BLaER1 (cell line): ENCODE results near the gene SEC14L1.
A peak's percentile ranks its signal among the peaks of the same experiment; 100 is the strongest.
"Not testable (repeated sequence)": the region's sequence is repeated elsewhere in the genome, so short reads cannot be mapped to it uniquely, and the experiment has no call there.

Source experiments
- H3K27ac ChIP-seq: shearing (Covaris generic); formaldehyde crosslinking; 2 replicates; pipeline ENCODE4 v1.8.1; 2022
- H3K27me3 ChIP-seq: shearing (Covaris generic); formaldehyde crosslinking; 2 replicates; pipeline ENCODE4 v1.8.1; 2022
- H3K36me3 ChIP-seq: shearing (Covaris generic); formaldehyde crosslinking; 2 replicates; pipeline ENCODE4 v1.8.1; 2022
- H3K4me1 ChIP-seq: shearing (Covaris generic); formaldehyde crosslinking; 2 replicates; pipeline ENCODE4 v1.8.1; 2022
- H3K4me2 ChIP-seq: shearing (Covaris generic); formaldehyde crosslinking; 2 replicates; pipeline ENCODE4 v1.8.1; 2022
- H3K4me3 ChIP-seq: shearing (Covaris generic); formaldehyde crosslinking; 2 replicates; pipeline ENCODE4 v1.8.1; 2022
- H3K9ac ChIP-seq: shearing (Covaris generic); formaldehyde crosslinking; 2 replicates; pipeline ENCODE4 v1.8.1; 2022
- H3K9me3 ChIP-seq: shearing (Covaris generic); formaldehyde crosslinking; 2 replicates; pipeline ENCODE4 v1.8.1; 2022
- H4K20me1 ChIP-seq: shearing (Covaris generic); formaldehyde crosslinking; 2 replicates; pipeline ENCODE4 v1.8.1; 2022
- Cebpa-rat ChIP-seq: shearing (Covaris generic); IDR thresholded peaks from 2 replicates; pipeline ENCODE4 v1.8.1; 2022

Gene SEC14L1

DNA sequence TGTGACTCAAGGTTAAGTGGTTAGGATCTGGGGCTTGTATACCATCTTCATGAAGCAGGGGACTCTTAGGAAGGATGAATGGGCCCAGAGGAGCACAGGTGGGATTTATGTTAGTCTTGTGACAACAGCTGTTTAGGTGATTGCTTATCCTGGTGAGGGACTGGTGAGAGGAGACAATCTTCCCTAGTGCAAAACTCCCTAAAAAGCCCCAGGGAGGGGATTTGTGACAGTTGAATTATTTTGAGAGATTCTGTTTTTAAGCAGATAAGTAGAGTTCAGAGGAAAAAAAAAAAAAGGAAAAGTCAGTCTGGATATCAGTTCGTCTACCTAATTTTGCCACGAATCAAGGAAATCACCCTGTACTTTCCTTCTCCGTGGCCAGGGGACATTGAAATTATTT, 35.1 kb upstream of the SEC14L1 start:
- peaks cover 74% of the 10 kb centered on the region for H3K4me1 ChIP-seq
- no peaks in the 10 kb centered on the region for H3K9me3 ChIP-seq
- peak overlapping the region; percentile 4; the same call in 1 of the 2 replicates for H3K4me2 ChIP-seq
- no peak for TF ChIP-seq Cebpa-rat
- no peak overlapping the region for H3K4me3 ChIP-seq
- no peaks in the 10 kb centered on the region; the same call in 1 of the 2 replicates for H3K36me3 ChIP-seq
- no peaks in the 10 kb centered on the region for H3K27me3 ChIP-seq
- H3K9ac ChIP-seq: no peak overlapping the region
- no peaks in the 10 kb centered on the region for H4K20me1 ChIP-seq
- no peak overlapping the region for H3K27ac ChIP-seq

DNA sequence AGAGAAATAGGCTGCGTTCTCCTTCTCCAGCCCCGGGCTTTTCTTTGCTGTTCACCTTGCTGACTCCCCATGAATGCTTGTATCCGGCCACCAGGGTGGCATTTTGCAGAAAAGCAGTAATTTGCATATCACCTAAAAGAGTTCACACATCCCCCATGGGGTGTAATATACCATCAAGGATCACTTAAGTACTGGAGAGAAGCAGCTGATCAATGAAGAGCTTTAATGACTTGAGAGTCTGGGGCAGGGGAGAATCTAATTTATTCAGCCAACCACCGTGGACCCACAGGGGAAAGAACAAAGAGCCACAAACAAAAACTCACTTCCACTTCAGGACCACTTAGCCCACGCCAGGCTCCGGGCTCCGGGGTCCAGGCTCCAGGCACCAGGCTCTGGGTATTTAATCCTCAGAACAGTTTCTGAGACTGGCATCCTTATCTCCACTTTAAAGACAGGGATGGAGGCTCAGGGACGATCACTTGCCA, 33.9 kb upstream of the SEC14L1 start:
- Histone ChIP-seq H3K27ac (no peak overlapping the region), H3K36me3 (no peaks in the 10 kb centered on the region), H3K4me3 (no peak overlapping the region), H3K27me3 (no peaks in the 10 kb centered on the region), H3K4me1 (peaks cover 74% of the 10 kb centered on the region), H3K9ac (no peak overlapping the region), H3K4me2 (peak overlapping the region; percentile 27), H3K9me3 (no peaks in the 10 kb centered on the region), H4K20me1 (no peaks in the 10 kb centered on the region)
- no peak for TF ChIP-seq Cebpa-rat

DNA sequence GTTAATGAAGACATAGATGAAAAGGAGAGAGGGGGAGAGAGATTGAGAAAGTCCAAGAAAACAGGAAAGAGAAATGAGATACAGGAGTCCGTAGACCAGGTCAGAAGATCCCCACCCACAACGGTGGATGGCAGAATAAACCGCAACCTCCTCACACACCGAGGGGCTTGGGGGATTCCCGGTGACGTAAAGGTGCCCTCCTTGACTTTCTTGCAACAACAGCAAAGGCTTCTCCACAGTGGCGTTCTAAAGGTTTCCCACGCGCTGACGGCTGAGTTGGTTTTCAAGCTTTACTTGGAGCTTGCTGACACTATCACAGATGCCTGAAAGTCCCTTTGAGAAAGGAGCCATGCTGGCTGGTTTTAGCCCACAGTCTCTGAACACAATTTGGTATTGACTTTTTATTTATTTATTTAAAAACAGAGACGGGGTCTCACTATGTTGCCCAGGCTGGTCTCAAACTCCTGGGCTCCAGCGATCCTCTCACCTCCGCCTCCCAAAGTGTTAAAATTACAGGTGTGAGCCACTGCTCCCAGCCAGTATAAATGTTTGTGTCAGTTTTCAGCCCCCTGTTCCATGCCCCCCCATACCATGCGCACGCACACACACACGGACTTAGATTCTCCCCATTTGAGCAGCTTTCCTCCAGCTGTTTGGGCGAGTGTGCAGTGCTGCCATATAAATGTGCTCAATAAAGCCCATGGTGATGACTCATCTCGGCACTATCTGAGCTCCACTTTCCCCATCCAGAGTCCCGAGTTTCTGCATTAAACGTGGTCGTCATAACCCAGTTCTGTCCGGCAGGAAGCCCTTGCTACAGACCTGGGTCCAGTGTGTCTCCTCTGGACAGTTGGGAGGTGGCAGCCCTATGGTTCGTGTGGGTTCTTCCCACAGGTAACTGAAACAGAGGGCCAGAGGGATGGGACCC, 33.0 kb upstream of the SEC14L1 start:
- no peak overlapping the region for H3K4me2 ChIP-seq
- no peak overlapping the region for H3K27ac ChIP-seq
- no peak overlapping the region for H3K4me3 ChIP-seq
- H3K9me3 ChIP-seq: no peaks in the 10 kb centered on the region
- no peaks in the 10 kb centered on the region for H4K20me1 ChIP-seq
- no peak overlapping the region for H3K9ac ChIP-seq
- H3K4me1 ChIP-seq: peaks cover 69% of the 10 kb centered on the region
- no peaks in the 10 kb centered on the region for H3K36me3 ChIP-seq
- TF ChIP-seq Cebpa-rat: no peak
- no peaks in the 10 kb centered on the region for H3K27me3 ChIP-seq

DNA sequence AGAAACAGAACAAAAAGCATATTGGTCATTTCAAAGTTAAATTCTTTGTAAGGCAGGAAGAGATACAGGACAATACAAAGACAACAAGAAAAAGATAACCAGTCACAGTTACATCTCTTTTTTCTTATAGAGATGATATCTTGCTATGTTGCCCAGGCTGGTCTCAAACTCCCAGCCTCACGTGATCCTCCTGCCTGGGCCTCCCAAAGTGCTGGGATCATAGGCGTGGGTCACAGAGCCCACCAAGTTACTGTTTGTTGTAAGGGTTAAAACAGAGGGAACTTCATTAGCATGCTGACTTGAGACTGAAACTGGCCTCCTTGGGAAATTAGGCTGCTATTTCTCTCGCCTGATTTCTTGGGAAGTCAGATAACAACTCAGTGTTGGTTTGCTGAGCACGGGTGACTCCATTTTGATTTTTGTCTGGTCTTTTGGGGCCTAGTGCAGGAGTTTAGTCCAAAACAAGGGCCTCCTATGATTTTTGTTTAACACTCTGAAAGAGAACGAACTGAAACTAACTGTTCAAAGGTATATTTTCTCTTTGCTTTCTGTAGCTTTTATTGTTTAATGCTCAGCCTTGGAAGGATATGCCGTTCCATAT, 31.5 kb upstream of the SEC14L1 start:
- Histone ChIP-seq H3K4me1 (peaks cover 62% of the 10 kb centered on the region), H3K4me3 (0 out of 2 replicates have a peak overlapping the region, but pooled peaks have one; percentile 8), H3K9me3 (no peaks in the 10 kb centered on the region), H3K4me2 (peak overlapping the region; percentile 92), H3K9ac (peak overlapping the region; percentile 35; the same call in 1 of the 2 replicates), H3K27me3 (no peaks in the 10 kb centered on the region), H3K36me3 (no peaks in the 10 kb centered on the region), H4K20me1 (no peaks in the 10 kb centered on the region), H3K27ac (peak overlapping the region; percentile 6; the same call in 1 of the 2 replicates)
- TF ChIP-seq Cebpa-rat: no peak

DNA sequence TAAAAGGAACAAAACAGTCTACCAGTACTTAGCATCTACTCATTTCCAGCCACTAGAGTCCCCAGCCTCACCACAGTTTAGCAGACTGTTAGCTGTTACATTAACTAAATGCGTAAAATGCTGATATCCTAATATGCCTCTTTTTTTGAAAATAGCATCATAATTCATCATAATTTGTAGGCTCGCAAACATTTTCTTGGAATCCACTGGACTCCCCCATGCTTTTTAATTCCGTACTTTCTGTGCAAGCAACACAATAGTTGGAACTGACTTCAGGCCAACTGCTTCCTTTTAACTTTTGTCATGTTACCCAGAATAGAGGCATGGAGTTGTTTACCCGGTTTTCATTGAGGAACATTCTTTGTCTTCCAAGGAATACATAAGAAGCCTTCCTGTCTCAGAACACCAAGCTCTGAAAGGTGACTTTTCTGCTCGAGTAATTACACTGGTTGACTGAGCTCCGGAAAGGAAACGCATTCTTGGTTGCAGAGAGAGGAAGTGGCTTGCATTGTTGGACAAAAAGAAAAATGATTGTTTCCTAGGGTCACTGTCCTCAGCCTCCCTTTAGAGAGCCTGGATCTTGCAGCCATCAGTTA, 30.9 kb upstream of the SEC14L1 start:
- Histone ChIP-seq H3K4me1 (peaks cover 62% of the 10 kb centered on the region), H3K9me3 (no peaks in the 10 kb centered on the region), H4K20me1 (no peaks in the 10 kb centered on the region), H3K27ac (peak overlapping the region; percentile 6), H3K36me3 (no peaks in the 10 kb centered on the region), H3K9ac (peak overlapping the region; percentile 35; the same call in 1 of the 2 replicates), H3K4me2 (peak overlapping the region; percentile 92), H3K27me3 (no peaks in the 10 kb centered on the region), H3K4me3 (peak overlapping the region; percentile 8; the same call in 1 of the 2 replicates)
- TF ChIP-seq Cebpa-rat: no peak

DNA sequence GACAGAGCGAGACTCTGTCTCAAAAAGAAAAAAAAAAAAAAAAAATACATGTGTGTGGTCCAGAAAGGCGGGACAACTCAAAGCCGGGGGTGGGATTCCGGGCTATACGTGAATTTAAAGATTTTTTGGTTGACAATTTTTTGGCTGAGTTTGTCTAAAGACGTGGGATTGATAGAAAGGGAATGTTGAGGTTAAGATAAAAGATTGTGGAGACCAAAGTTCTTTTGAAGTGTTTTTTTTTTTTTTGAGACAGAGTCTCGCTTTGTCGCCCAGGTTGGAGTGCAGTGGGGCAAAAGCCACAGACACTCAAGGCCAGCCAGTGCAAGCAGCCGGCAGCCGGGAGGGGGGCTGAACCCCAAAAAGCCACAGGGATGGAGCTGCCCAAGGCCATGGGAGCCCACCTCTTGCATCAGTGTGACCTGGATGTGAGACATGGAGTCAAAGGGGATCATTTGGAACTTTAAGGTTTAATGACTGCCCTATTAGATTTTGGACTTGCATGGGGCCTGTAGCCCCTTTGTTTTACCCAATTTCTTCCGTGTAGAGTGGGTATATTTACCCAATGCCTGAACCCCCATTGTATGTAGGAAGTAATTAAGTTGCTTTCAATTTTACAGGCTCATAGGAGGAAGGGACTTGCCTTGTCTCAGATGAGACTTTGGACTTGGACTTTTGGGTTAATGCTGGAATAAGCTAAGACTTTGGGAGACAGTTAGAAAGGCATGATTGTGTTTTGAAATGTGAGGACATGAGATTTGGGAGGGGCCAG, 29.4 kb upstream of the SEC14L1 start:
- not testable (repeated sequence) for H3K36me3 ChIP-seq, H3K27ac ChIP-seq, H4K20me1 ChIP-seq, H3K4me3 ChIP-seq, H3K9me3 ChIP-seq, H3K27me3 ChIP-seq, H3K9ac ChIP-seq
- peak overlapping the region; percentile 92 for H3K4me2 ChIP-seq
- H3K4me1 ChIP-seq: peaks cover 51% of the 10 kb centered on the region

DNA sequence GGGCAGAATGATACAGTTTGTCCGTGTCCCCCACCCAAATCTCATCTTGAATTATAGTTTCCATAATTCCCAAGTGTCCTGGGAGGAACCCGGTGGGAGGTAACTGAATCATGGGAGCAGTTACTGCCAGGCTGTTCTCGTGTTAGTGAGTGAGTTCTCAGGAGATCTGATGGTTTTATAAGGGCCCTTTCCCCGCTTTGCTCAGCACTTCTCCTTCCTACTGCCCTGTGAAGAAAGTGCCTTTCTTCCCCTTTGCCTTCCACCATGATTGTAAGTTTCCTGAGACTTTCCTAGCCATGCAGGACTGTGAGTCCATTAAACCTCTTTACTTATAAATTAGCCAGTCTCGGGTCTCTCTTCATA, 28.9 kb upstream of the SEC14L1 start:
- H3K4me2 ChIP-seq: peak overlapping the region; percentile 92
- TF ChIP-seq Cebpa-rat: no peak
- H4K20me1 ChIP-seq: no peaks in the 10 kb centered on the region
- no peak overlapping the region for H3K9ac ChIP-seq
- no peaks in the 10 kb centered on the region for H3K36me3 ChIP-seq
- H3K9me3 ChIP-seq: no peaks in the 10 kb centered on the region
- peaks cover 46% of the 10 kb centered on the region for H3K4me1 ChIP-seq
- peak overlapping the region; percentile 9; the same call in 1 of the 2 replicates for H3K27ac ChIP-seq
- H3K4me3 ChIP-seq: no peak overlapping the region
- H3K27me3 ChIP-seq: no peaks in the 10 kb centered on the region

DNA sequence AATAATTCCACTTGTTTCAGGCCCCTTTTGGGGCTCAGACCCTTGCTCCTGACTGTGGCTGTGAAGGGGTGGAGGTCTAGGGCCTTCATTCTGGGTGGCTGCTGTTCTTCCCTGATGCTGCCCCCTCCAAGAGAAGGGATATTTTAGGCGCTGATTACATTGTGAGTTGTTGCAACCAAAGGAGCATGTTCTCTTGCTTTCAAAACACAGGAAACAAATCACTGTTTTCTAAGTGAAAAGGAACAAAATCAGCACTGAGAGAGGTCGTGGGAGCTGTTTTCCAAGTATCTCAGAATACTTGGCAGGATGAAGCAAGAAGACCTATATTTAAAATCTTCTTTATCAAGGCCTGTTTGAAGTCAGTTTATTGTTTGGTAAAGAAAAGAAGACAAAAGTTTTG, 25.3 kb upstream of the SEC14L1 start:
- no peak overlapping the region for H3K27ac ChIP-seq
- no peaks in the 10 kb centered on the region for H3K36me3 ChIP-seq
- H3K4me3 ChIP-seq: no peak overlapping the region
- no peak overlapping the region for H3K4me2 ChIP-seq
- H4K20me1 ChIP-seq: no peaks in the 10 kb centered on the region
- no peak for TF ChIP-seq Cebpa-rat
- H3K9me3 ChIP-seq: no peaks in the 10 kb centered on the region
- H3K9ac ChIP-seq: no peak overlapping the region
- no peaks in the 10 kb centered on the region for H3K27me3 ChIP-seq
- peaks cover 17% of the 10 kb centered on the region for H3K4me1 ChIP-seq

DNA sequence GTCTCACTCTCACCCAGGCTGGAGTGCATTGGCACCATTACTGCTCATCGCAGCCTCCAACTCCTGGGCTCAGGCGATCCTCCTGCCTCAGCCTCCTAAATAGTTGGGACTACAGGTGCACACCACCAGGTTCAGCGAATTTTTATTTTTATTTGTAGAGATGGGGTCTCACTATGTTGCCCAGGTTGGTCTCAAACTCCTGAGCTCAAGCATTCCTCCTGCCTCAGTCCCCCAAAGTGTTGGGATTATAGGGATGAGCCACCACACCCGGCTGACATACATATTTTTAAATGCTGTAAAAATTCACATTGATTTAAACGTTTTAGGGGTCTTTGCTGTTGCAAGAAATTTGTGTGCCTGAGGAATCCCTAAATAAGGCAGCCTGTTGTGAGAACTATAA, 24.8 kb upstream of the SEC14L1 start:
- no peaks in the 10 kb centered on the region for H4K20me1 ChIP-seq
- H3K36me3 ChIP-seq: no peaks in the 10 kb centered on the region
- H3K9me3 ChIP-seq: no peaks in the 10 kb centered on the region
- no peak overlapping the region for H3K4me3 ChIP-seq
- H3K27ac ChIP-seq: no peak overlapping the region
- H3K9ac ChIP-seq: no peak overlapping the region
- TF ChIP-seq Cebpa-rat: no peak
- H3K27me3 ChIP-seq: no peaks in the 10 kb centered on the region
- H3K4me1 ChIP-seq: peaks cover 13% of the 10 kb centered on the region
- no peak overlapping the region for H3K4me2 ChIP-seq
